ENCODE data around the gene ATP11B.

DNA sequence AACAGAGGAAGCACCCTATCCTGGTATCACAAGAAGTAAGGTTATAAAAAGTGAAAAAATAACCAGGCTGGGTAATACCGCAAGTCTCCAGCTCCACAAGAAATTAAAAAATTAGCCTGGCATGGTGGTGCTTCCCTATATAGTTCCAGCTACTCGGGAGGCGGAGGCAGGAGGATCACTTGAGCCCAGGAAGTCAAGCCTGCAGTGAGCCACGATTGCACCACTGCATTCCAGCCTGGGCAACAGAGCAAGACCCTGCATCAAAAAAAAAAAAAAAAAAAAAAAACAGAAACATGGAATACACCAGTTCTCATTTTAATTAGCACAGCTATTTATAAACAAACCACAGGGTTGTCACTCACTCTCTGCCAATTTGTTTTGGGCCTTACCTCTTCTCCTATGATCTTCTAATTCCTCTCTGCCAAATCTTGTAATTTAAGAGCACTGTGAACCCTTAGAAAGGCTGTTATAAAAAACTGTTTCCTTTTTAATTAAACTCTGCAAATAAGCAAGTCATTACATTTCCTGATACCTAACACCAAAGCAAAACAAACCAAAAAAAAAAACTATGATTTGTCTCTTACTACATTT is 164.5 kb downstream of the ATP11B start:
- TF ChIP-seq POLR2A (IDR thresholded peaks at IDR 0.05) (no peak), EP300 (IDR thresholded peaks at IDR 0.05) (no peak)
